GM21786 (cell line): ENCODE results near the gene GPR35.

Experiments
- ATAC-seq: cut with Tn5 transposase; IDR thresholded peaks from one replicate; pipeline ENCODE4 v1.9.1; 2021; ENCODE audit not compliant: unreplicated experiment

The GPR35 gene

GRCh38 chr2:240622531-240623235, 2.6 kb upstream of the GPR35 start:
- no peak for ATAC-seq

GRCh38 chr2:240623531-240624010, 1.7 kb upstream of the GPR35 start:
- ATAC-seq, result no peak

GRCh38 chr2:240624011-240624949, 1.0 kb upstream of the GPR35 start:
- no peak for ATAC-seq

GRCh38 chr2:240626531-240627300, 1.4 kb downstream of the GPR35 start:
- no peak for ATAC-seq

GRCh38 chr2:240627736-240628506, 2.6 kb downstream of the GPR35 start:
- ATAC-seq, result no peak

- no peak for ATAC-seq
These were observed 3.2 kb downstream of the GPR35 start for GRCh38 chr2:240628507-240628807.

GRCh38 chr2:240628808-240629618, 3.7 kb downstream of the GPR35 start:
- ATAC-seq, result no peak

- ATAC-seq, result no peak
These were observed 4.3 kb downstream of the GPR35 start for GRCh38 chr2:240629619-240629967.

- ATAC-seq, result no peak
These were observed 4.9 kb downstream of the GPR35 start for GRCh38 chr2:240629968-240630770.

- ATAC-seq, result no peak
These were observed 5.7 kb downstream of the GPR35 start for GRCh38 chr2:240630771-240631547.

GRCh38 chr2:240631548-240632305, 6.4 kb downstream of the GPR35 start:
- ATAC-seq, result no peak

- no peak for ATAC-seq
These were observed 7.0 kb downstream of the GPR35 start for GRCh38 chr2:240632306-240632721.

GRCh38 chr2:240635121-240635997, 10.1 kb downstream of the GPR35 start:
- no peak for ATAC-seq

- no peak for ATAC-seq
These were observed 10.8 kb downstream of the GPR35 start for GRCh38 chr2:240635998-240636547.

GRCh38 chr2:240636563-240637115, 11.4 kb downstream of the GPR35 start:
- ATAC-seq, result no peak
